Breast epithelium (tissue), 3 donors: ENCODE measurements around the gene TRIO.

ENCODE experiments used
- CTCF ChIP-seq, 3 donors: fragments of 450-650 bp; IDR thresholded peaks; one replicate each; pipeline ENCODE4 v1.5.1; 2016 to 2017; ENCODE audit warnings: antibody characterized with exemption in 3 of 3, mild to moderate bottlenecking in 3 of 3, moderate library complexity in 3 of 3
- POLR2AphosphoS5 ChIP-seq, 3 donors: sonication (generic); formaldehyde crosslinking; IDR thresholded peaks; one replicate each; pipeline ENCODE4 v1.6.1; 2017; ENCODE audit warnings: antibody characterized with exemption in 3 of 3

DNA sequence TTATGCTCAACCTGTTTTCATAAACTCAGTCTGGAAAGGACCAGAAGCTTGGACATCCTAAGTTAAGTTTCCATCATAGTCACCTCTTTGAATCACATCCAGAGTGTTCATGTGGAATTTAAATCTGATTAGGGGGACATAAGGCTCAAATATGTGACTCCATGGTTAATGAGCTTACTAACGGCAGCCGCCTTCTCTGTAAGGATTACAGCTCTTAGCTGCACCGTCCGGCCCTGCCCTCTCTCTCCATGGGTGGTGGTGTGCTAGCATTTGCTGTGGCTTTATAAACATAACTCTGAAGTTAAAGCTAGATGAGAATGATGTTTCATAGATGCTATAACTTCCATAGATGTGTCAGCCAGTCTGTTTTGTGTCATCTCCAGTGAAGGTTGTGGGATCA, 156.5 kb downstream of the TRIO start:
- TF ChIP-seq CTCF (IDR thresholded peaks at IDR 0.05): no peak
- TF ChIP-seq POLR2AphosphoS5 (IDR thresholded peaks at IDR 0.05): no peak
